IPS-11a (cell line): Measurements from ENCODE around the gene RAPGEF6.
"Not testable (repeated sequence)": the region's sequence is repeated elsewhere in the genome, so short reads cannot be mapped to it uniquely, and the experiment has no call there.

Experiments used
- H3K4me3 ChIP-seq: one replicate; pipeline ENCODE4 v1.5.1; 2013; ENCODE audit warnings: low read depth, low read length, control low read depth

The RAPGEF6 gene

DNA sequence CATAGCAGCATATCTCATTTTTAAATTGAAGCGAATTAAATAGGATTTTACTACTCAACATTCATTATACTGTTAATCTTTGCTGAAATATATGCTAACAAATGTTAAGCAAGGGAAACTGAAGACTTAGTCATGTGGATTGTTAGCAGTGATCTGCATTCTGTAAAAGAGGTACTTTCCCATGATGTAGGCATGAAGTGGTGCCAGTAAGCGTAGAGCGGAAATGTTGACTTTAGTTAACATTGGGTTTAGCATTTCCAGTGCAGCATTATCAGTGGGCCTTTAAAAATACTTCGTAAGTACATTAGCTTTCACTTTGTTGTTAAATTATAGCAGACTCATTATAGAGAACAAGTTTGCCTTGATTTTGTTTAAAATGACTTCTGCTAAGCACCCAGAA lies 240.9 kb downstream of the RAPGEF6 start:
- no peak overlapping the region for H3K4me3 ChIP-seq

DNA sequence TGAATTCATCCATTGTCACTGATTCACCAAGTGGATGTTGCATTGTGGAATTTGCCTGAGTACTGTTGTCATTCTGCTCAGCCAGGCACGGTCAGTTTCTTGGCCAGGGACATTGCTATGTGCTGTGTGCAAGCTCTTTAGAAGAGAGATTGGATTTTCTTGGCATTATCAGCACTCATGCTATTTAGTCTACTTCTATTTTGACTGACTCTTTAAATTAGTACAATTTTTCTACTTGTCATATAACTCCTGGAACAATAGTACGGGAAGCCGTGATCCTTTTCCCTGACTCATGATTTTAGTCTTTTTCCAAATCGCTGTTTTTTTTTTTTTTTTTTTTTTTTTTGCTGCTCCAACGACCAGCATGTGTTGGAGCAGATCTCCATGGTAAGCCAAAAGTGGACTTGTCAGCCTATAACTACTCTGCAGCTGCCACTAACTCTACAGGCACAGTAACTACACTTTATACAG lies 241.5 kb downstream of the RAPGEF6 start:
- no peak overlapping the region for H3K4me3 ChIP-seq

DNA sequence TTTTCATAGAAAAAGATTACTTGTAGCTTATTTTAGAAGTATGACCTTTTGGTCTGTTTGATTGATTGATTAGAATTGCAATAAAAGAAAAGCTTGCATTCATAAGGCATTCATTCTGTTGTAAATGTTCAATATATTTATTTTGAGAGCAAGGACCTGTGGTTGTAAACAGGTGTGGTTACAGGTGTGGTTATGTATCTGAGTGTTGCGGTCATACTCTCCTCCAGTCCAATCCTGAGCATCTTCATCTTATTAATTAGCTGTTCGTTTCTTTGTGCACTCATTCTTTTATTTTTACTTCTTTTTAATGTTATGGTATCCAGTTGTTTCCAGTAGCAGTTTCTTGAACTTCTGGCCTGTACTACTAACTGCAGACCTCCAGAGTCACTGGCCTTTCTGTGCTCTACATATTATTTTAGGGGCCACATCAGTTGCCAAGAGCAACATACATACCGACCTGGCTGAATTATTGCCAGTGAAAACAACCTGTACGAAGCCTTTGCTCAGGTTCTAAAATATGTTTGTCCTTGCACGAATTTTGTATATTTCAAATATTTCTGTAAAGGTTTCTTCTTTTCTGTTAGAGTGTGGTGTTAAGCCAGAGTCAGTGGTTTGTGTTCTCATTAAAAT lies 242.4 kb downstream of the RAPGEF6 start:
- H3K4me3 ChIP-seq: no peak overlapping the region

DNA sequence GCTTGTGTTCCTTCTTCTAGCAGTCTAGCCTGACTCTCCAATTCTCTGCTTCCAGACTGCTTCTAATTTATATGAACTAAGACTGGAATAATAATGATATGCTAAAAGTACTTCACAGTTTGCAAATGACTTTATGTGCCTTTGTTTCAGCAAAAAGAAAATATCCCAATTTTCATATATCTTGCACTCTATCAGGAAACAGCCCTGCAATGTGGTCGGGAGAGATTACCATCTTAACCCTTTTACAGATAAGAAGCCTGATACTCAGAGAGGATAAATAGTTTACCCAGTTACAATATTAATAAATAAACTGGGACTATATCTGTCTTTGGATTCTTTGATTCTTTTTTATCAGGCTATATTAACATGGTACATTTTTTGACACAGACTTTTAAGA lies 245.2 kb downstream of the RAPGEF6 start:
- no peak overlapping the region for H3K4me3 ChIP-seq

- H3K4me3 ChIP-seq: no peak overlapping the region
Measured at GRCh38 chr5:131389096-131389868, 245.7 kb downstream of the RAPGEF6 start.

GRCh38 chr5:131387255-131387654 lies 247.8 kb downstream of the RAPGEF6 start:
- H3K4me3 ChIP-seq: no peak overlapping the region

DNA sequence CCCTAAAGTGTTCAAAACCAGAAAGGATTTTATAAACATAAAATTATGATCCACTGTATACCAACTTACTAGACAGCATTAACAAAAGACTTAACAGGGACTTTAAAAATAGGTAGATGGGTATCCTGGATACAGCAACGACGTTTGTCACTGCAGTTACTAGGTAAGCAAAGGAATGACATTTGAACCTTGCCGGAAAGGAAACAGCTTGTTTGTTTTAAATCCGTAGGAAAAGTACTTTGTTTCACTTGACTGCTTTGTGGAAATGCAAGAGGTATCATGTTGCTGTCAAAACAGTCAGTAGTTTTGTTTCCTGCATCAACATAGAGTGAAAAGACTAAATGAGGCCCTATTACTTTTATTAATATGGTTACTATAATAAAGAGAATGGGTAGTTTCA lies 248.2 kb downstream of the RAPGEF6 start:
- H3K4me3 ChIP-seq: no peak overlapping the region

- no peak overlapping the region for H3K4me3 ChIP-seq
Measured at GRCh38 chr5:131386124-131386523, 248.9 kb downstream of the RAPGEF6 start.

DNA sequence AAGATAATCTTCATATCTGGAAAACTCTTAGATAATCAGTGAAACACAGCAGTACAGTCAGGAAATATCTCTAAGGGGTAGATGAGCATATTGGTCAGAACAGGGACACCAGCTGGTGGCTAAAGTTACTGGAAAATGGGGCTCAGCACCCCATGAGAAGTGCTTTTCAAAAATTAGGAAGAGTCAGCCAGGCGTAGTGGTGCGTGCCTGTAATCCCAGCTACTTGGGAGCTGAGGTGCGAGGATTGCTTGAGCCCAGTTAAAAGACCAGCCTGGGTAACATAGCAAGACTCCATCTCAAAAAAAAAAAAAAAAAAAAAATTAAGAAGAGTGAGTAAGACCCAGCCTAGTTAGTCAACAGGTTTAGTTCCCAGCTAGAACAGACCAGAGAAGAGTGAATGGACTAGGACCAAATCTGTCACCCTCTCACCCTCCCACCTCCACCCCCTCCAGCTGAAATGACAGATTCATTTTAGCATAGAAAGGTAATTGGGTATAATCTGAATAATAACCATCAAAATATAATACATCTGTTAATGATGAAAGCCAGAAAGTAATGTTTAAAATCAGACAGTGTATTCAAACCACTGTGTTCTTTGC lies 250.3 kb downstream of the RAPGEF6 start:
- no peak overlapping the region for H3K4me3 ChIP-seq

DNA sequence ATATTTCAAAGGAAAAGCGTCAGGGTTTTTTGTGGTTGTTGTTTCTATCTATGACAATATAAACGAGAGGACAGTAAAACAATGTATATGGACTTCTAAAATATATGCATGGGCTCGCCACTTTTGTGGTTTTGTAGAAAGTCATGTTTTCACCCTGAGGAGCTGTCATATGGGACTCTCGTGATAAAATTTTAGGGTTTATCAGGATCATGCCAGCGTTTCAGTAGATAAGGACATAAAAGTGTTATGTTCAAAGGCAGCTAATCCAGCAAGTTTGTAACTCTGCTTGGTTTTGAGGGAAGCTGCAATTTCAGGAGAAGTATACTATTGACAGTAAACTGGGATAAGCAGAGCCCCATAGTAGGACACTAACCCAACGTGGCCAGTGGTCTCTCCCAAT lies 250.9 kb downstream of the RAPGEF6 start:
- no peak overlapping the region for H3K4me3 ChIP-seq

DNA sequence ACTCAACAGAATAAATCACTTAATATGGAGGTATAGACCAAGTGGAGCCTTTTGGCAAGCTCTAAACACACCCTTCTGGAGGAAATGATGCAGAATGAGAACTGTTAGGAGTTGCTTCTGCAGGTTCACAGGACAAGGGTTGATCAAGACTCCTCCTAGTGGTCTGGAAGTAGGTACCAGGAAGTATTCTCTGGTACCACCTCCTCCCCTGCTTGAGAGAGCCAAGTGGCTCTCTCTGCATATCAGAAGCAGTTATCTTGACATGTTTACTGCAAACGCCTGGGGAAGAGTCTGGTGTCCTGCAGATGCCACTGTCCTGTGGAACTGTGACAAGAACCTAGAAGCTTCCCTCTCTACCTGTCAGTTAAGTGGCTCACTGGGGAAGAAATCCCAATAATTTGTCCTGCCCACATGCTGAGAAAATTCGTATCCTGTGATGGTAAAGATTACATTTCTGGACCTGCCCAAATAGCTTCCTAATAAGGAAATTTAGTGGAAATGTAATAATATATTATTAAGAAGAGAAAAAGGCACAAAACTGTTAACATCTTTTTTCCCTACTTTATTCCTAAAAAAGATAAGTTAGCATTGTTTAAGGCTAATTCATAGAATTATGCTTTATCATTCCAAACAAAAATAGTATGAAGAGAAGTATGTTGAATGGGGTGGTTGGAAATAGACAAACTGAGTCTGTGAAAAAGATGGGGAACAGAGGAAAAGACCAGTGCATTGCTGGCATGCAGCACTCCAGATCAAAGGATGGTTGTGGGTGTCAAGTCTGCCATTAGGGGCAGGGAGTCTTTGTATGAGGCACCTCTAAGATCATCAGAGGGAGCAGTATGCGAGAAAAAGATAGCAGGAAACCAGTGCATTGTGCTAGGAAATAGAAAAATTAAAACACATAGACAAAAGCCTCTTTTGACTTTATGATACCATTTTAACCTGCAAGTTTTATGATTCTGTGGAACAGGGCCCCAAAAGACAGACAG lies 252.3 kb downstream of the RAPGEF6 start:
- no peak overlapping the region for H3K4me3 ChIP-seq

- H3K4me3 ChIP-seq: no peak overlapping the region
Measured at GRCh38 chr5:131381777-131382176, 253.3 kb downstream of the RAPGEF6 start.

GRCh38 chr5:131381021-131381420 lies 254.0 kb downstream of the RAPGEF6 start:
- no peak overlapping the region for H3K4me3 ChIP-seq

DNA sequence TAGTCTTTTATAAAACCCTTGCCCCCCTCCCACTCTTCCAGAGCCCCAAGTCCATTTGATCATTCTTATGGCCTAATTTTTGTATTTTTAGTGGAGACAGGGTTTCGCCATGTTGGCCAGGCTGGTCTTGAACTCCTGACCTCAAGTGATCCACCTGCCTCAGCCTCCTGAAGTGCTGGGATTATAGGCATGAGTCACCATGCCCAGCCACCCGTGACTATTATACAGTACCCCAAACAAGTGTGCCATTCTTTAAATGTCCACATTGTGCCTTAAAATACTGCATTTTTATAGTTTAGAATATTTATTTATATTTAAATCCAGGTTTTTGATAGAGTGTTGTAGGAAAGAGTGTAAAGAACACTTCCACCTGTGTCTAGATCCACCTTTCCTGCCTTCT lies 254.8 kb downstream of the RAPGEF6 start:
- H3K4me3 ChIP-seq: not testable (repeated sequence)

GRCh38 chr5:131379723-131380122 lies 255.3 kb downstream of the RAPGEF6 start:
- no peak overlapping the region for H3K4me3 ChIP-seq

DNA sequence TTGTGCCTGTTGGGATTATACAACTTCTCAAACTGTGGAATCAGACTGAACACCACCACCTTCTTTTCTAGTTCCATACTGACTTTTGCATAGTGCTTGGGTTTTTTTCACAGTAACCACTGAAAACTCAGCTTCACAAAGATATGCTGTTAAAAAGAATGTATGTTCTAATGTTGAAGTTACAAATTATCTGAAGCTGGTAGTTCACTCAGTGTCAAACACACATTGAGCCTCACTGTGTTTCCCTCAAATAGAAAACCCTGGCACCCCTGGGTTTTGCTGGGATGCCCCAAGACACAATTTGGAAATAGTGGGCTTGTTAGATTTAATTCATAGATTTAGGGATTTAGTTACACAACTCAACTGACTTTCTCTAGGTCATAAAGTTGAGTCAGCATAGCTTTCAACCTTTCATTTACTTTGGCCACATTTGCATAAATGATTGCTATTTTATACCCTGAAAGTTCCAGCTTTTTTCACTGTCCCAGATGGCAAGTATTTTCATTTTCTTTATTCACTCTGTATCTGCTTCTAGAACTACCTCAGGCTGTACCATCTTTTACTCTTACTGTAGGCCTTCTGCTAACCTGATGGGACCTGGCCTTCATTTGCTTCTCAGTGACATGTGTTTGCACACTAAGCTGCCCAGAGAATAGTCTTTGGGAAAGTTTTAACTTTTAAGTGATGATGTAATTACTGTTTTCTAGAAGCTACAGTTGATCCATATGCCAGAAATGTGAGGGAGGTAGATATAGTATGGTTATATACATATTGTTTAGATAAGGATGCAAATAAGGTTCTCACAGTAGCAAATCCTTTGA lies 256.1 kb downstream of the RAPGEF6 start:
- H3K4me3 ChIP-seq: no peak overlapping the region

DNA sequence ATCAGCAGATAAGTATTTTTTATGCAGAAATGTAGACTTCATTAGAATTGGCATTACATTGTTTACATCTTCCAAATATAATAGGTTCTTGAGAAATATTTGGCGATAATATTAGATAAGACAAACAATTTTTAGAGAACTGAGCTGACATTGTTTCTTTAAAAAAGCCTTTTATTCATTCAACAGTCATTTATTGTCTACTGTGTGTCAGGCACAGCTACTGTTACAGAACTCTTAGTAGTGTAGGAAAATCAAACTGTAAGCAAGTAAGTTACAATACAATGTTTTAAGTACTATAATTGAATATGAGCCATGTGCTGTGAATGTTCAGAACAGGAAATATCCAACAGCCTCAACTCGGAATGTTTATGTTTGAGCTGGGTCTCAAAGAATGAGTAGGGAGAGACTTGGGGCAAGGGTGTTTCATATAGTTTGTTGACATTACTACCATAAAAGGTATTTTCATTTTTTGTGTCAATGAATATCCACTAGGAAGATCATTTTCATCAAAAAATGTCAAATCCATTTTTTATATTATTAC lies 257.2 kb downstream of the RAPGEF6 start:
- no peak overlapping the region for H3K4me3 ChIP-seq

DNA sequence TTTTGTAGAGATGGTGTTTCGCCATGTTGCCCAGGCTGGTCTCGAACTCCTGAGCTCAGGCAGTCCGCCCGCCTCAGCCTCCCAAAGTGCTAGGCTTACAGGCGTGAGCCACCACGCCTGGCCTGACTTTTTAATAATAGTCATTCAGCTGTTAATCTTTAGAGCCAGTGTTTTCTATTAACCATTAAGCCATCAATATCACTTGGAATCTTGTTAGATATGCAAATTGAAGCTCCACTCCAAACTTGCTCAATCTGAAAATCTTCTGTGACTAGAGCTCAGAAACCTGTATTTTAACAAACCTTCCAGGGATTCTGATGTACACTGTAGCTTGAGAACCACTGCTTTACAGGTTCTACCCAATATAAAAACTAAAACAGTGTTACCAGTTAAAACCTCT lies 257.7 kb downstream of the RAPGEF6 start:
- no peak overlapping the region for H3K4me3 ChIP-seq

DNA sequence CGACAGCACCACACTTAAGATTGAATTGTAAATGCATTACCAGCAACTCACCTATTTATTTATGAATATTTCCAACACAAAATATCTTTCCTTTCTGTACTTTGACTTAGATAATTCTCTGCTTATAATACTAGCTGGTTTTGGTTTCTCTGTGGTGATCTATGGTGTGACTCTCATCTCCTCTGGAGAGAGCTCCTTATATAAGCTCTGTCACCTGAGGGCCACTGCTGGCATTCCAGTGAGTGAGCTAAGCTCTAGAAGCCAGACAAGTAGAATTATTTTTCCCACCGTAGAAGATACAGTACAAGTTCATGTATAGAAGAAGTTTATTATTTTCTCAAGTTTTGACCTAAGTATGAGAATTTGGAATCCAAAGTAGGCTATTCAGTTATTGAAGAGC lies 259.7 kb downstream of the RAPGEF6 start:
- H3K4me3 ChIP-seq: no peak overlapping the region
